ENCODE measurements around the gene TUBGCP3. TPM values are rescaled to one million over a fixed set of nuclear protein-coding genes. Genes with fewer than 3 reads are reported as not detected.

TUBGCP3 gene
- total and polyA plus RNA-seq, 2 experiments from 2014 or later = 12.8 to 40.2 TPM

GRCh38 chr13:112464720-112465119, 123.2 kb downstream of the TUBGCP3 start (continued):
- no peak for TF ChIP-seq REST (IDR thresholded peaks at IDR 0.05; ENCODE audit: unreplicated experiment)
- no peak for TF ChIP-seq STAT1 (IDR thresholded peaks at IDR 0.05; ENCODE audit: unreplicated experiment)
- TF ChIP-seq EZH2 (IDR thresholded peaks at IDR 0.05; ENCODE audit: low read depth, unreplicated experiment) = no peak

GRCh38 chr13:112462408-112462807, 125.5 kb downstream of the TUBGCP3 start:
- no peaks in the 10 kb centered on the region for H3K4me1 ChIP-seq (ENCODE audit: insufficient read depth)
- no peak for TF ChIP-seq CREB1 (CRISPR knock-in tag; IDR thresholded peaks at IDR 0.05; ENCODE audit: low read depth)
- no peak for TF ChIP-seq JUNB (IDR thresholded peaks at IDR 0.05; ENCODE audit: unreplicated experiment)
- TF ChIP-seq POLR2AphosphoS5 (IDR thresholded peaks at IDR 0.05; ENCODE audit: low read depth) = no peak
- no peak for TF ChIP-seq NANOG (IDR thresholded peaks at IDR 0.05; ENCODE audit: borderline replicate concordance)
- no peak for TF ChIP-seq EZH2phosphoT487 (IDR thresholded peaks at IDR 0.05; ENCODE audit: unreplicated experiment)
- no peak for TF ChIP-seq STAT1 (IDR thresholded peaks at IDR 0.05; ENCODE audit: unreplicated experiment)
- TF ChIP-seq ZNF331 (CRISPR knock-in tag; IDR thresholded peaks at IDR 0.05; ENCODE audit: low read depth) = no peak
- H2AFZ ChIP-seq = no peak overlapping the region
- H3K4me2 ChIP-seq = no peak overlapping the region
- no peaks in the 10 kb centered on the region for H3K27me3 ChIP-seq (ENCODE audit: insufficient read depth)
- H3K27ac Mint-ChIP-seq = no peak overlapping the region
- H3K27ac ChIP-seq (ENCODE audit: low read depth) = no peak overlapping the region
- no peaks in the 10 kb centered on the region; the same call in 2 of the 3 replicates for H3K9me3 Mint-ChIP-seq
- no peak overlapping the region for H3K4me3 ChIP-seq
- H3K4me3 Mint-ChIP-seq = no peak overlapping the region
- no peaks in the 10 kb centered on the region for H3F3A ChIP-seq (replicated peaks; ENCODE audit: low read depth)
- ATAC-seq (no peak), DNase-seq (ENCODE audit: low spot score) (no peak)
- H3K27me3 Mint-ChIP-seq (ENCODE audit: insufficient read depth, low read depth, poor library complexity) = peaks cover 4% of the 10 kb centered on the region
- H3K36me3 Mint-ChIP-seq (ENCODE audit: low read depth) = no peaks in the 10 kb centered on the region
- no peaks in the 10 kb centered on the region for H3K79me2 ChIP-seq (replicated peaks; ENCODE audit: insufficient read depth)
- H4K20me1 ChIP-seq (replicated peaks; ENCODE audit: insufficient read depth) = no peaks in the 10 kb centered on the region
- no peaks in the 10 kb centered on the region; the same call in 2 of the 3 replicates for H3K4me1 Mint-ChIP-seq
- H3K9me2 ChIP-seq (ENCODE audit: insufficient read depth) = no peaks in the 10 kb centered on the region; the same call in 1 of the 2 replicates
- no peaks in the 10 kb centered on the region for H3K36me3 ChIP-seq (ENCODE audit: insufficient read depth)

GRCh38 chr13:112457485-112457884, 130.5 kb downstream of the TUBGCP3 start:
- H3K27ac Mint-ChIP-seq = no peak overlapping the region
- H3K4me3 Mint-ChIP-seq = no peak overlapping the region
- peaks cover 4% of the 10 kb centered on the region for H3K27me3 Mint-ChIP-seq (ENCODE audit: insufficient read depth, low read depth, poor library complexity)
- no peaks in the 10 kb centered on the region for H3K9me3 Mint-ChIP-seq
- Histone ChIP-seq H3K4me1 (ENCODE audit: insufficient read depth) (no peaks in the 10 kb centered on the region), H3K9me2 (ENCODE audit: insufficient read depth) (no peaks in the 10 kb centered on the region; the same call in 1 of the 2 replicates), H4K20me1 (replicated peaks; ENCODE audit: insufficient read depth) (no peaks in the 10 kb centered on the region), H3K27me3 (ENCODE audit: insufficient read depth) (no peaks in the 10 kb centered on the region), H3K79me2 (replicated peaks; ENCODE audit: insufficient read depth) (no peaks in the 10 kb centered on the region), H3K36me3 (ENCODE audit: insufficient read depth) (no peaks in the 10 kb centered on the region), H2AFZ (no peak overlapping the region), H3F3A (replicated peaks; ENCODE audit: low read depth) (no peaks in the 10 kb centered on the region), H3K27ac (ENCODE audit: low read depth) (no peak overlapping the region), H3K4me3 (no peak overlapping the region), H3K4me2 (no peak overlapping the region)
- no peaks in the 10 kb centered on the region for H3K4me1 Mint-ChIP-seq
- no peaks in the 10 kb centered on the region for H3K36me3 Mint-ChIP-seq (ENCODE audit: low read depth)
- DNase-seq (ENCODE audit: low spot score) (no peak), ATAC-seq (no peak; the same call in 2 of the 3 replicates)
- no peak for TF ChIP-seq NANOG (IDR thresholded peaks at IDR 0.05; ENCODE audit: borderline replicate concordance)
- TF ChIP-seq JUNB (IDR thresholded peaks at IDR 0.05; ENCODE audit: unreplicated experiment) = no peak
- TF ChIP-seq CREB1 (CRISPR knock-in tag; IDR thresholded peaks at IDR 0.05; ENCODE audit: low read depth) = no peak
- no peak for TF ChIP-seq EZH2 (IDR thresholded peaks at IDR 0.05; ENCODE audit: low read depth, unreplicated experiment)
- TF ChIP-seq STAT1 (IDR thresholded peaks at IDR 0.05; ENCODE audit: unreplicated experiment) = no peak
- TF ChIP-seq CTCF (conservative IDR thresholded peaks at IDR 0.05; ENCODE audit: low read depth in 2 of 2) = no peak
- no peak for TF ChIP-seq POLR2AphosphoS5 (IDR thresholded peaks at IDR 0.05; ENCODE audit: low read depth)
- no peak for TF ChIP-seq ETS1 (IDR thresholded peaks at IDR 0.05)
- TF ChIP-seq ZNF114 (CRISPR knock-in tag; IDR thresholded peaks at IDR 0.05) = no peak
- TF ChIP-seq ZNF331 (CRISPR knock-in tag; IDR thresholded peaks at IDR 0.05; ENCODE audit: low read depth) = no peak
